T-helper 9 cell (primary cell): ENCODE data around the gene NPNT.
"Not testable (repeated sequence)": the region's sequence is repeated elsewhere in the genome, so short reads cannot be mapped to it uniquely, and the experiment has no call there.

Experiments used
- DNase-seq: peaks from one replicate; pipeline ENCODE4 v3.0.0-alpha.2; 2020
- total RNA-seq, 2 donors: gene quantifications; one replicate each; lab custom pipeline; 2026; lab: John Stamatoyannopoulos, UW

The NPNT gene, protein sequence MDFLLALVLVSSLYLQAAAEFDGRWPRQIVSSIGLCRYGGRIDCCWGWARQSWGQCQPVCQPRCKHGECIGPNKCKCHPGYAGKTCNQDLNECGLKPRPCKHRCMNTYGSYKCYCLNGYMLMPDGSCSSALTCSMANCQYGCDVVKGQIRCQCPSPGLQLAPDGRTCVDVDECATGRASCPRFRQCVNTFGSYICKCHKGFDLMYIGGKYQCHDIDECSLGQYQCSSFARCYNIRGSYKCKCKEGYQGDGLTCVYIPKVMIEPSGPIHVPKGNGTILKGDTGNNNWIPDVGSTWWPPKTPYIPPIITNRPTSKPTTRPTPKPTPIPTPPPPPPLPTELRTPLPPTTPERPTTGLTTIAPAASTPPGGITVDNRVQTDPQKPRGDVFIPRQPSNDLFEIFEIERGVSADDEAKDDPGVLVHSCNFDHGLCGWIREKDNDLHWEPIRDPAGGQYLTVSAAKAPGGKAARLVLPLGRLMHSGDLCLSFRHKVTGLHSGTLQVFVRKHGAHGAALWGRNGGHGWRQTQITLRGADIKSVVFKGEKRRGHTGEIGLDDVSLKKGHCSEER
- 0 to 0.07 reads per million in 2 donors for total RNA-seq

DNA sequence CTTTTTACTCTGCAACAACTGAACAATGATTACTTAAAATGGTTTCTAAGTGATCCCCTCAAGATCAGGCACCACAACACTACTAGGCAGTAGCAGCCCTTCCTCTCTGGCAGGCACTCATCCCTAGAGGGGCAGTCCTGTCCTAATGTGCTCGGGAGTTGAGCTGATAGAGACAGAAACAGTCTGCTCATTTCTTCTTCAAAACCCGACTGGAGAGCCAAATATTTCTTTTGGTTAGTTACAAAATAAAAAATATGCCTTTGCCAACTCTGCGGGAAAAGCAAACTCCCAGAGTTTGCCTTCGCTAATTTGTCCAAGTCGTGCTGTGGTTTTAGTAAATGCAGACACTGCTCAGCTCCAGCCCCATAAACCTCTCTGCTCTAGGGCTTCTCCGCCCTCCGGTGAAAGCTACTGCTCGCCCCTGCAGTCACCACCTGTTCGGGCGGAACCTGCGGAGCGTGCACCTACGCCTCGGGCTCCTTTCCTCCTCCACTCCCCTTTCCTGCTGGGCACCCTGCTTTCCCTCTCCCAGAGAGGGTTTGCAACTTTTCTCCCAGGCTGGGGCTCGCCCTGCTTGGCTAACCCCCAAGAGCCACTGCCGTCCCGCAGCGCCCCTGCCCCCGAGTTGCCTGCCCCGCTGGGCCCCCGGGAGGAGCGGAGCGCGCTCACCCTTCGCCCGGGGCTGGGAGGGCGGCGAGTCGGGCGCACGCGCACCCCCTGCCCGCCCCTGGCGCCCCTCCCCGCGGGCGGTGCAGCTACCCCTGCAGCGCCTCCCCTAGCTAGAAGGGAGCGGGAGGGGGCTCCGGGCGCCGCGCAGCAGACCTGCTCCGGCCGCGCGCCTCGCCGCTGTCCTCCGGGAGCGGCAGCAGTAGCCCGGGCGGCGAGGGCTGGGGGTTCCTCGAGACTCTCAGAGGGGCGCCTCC is at the start of gene NPNT:
TSS of gene NPNT (plus strand) at position 812 of the 923 bp plus-strand sequence. CDS start 182 bp downstream, outside the sequence.
- no peak for DNase-seq

DNA sequence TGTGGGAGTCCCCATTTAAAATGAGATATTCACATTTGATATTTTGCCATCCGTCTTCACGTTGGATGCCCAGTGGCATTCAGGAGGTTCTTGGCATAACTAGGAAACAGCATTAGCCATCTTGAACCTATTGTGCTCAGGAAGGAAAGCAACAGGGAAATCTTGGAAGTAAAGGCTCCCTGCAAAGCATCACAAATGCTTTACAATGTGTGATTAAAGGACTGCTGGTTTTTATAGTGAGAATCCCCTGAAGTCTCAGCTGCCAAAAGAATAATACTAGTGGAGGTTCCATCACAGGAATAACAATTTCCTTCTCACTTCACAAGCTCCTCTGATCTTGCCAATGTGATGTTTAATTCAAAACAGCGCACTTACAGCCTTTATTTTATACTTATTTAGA is 49.7 kb upstream of the NPNT start:
- no peak for DNase-seq

- DNase-seq, result not testable (repeated sequence)
Observed at GRCh38 chr4:105848359-105848758, 46.9 kb upstream of the NPNT start.

GRCh38 chr4:105851196-105851595 is 44.1 kb upstream of the NPNT start:
- no peak for DNase-seq

GRCh38 chr4:105852230-105852629 is 43.0 kb upstream of the NPNT start:
- DNase-seq, result not testable (repeated sequence)

- no peak for DNase-seq
Observed at GRCh38 chr4:105858466-105859040, 36.7 kb upstream of the NPNT start.

DNA sequence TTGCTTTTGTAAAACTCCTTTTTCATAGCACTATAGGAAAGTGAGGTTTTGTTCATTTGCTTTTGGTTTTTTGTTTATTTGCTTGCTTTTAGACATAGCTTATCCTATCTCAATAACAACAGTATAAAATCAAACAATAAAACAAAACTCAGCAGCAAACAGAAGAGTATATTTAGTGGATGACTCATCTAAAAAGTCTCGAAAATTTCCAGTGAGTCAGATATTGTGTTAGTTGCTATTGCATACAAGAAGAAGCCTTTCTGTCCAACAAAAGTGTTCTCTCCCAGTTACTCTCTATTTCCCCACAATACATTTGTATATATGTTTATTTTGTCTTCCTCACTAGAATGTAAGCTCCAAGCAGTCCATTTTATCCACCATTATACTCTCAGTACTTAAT is 36.0 kb upstream of the NPNT start:
- DNase-seq, result no peak

- no peak for DNase-seq
Observed at GRCh38 chr4:105870963-105871362, 24.3 kb upstream of the NPNT start.

DNA sequence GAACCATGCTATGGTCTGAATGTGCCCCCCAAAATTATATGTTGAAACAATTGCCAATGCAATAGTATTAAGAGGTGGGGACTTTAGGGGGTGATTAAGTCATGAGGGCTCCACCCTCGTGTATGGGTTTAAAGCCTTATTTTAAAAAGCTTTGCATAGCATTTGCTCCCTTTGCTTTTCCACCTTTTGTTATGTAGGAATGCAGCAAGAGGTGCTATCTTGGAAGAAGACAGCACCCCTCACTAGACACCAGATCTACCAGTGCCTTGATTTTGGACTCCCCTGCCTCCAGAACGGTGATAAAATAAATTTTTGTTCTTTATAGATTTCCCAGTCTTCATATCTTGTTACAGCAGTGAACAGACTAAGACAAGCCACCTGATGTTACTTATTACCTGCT is 23.3 kb upstream of the NPNT start:
- no peak for DNase-seq

DNA sequence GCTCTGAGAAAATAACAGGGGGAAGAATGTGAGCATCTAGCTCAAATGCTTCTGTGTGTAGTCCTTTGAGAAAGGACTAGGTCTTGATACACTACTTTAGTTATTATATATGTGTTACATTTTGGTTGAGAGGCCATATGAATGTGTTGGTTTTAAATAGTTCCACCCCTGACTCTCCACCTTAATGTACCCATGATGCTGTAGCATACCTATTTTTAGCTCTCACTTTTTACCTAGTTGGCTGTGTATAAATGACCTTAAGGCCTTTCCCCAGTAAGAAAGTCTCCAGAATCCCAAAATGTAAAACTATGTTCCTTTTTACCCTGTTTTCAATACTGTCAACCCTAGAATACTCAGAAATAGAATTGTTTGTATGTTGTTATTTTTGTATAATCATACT is 20.0 kb upstream of the NPNT start:
- no peak for DNase-seq

GRCh38 chr4:105878668-105879067 is 16.6 kb upstream of the NPNT start:
- no peak for DNase-seq

DNA sequence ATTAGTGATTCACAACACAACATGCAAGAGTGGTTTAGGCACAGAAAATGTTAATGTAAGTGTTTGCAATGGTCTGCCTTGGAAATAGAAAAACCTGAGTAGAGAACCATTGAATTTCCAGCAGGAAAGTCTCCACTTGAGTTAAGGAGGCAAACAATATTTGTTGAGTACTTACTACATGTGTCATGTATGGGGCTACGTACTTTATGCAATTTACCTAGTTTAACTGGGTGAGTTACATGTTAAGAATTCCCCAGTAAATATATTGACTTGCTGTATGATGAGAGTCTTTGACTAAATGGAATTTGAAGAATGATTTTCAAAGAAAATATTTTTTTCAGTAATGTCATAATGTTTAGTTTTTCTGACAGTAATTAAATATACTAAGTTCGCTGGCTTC is 7.8 kb upstream of the NPNT start:
- no peak for DNase-seq

- no peak for DNase-seq
Observed at GRCh38 chr4:105895583-105896460, 551 bp downstream of the NPNT start.

DNA sequence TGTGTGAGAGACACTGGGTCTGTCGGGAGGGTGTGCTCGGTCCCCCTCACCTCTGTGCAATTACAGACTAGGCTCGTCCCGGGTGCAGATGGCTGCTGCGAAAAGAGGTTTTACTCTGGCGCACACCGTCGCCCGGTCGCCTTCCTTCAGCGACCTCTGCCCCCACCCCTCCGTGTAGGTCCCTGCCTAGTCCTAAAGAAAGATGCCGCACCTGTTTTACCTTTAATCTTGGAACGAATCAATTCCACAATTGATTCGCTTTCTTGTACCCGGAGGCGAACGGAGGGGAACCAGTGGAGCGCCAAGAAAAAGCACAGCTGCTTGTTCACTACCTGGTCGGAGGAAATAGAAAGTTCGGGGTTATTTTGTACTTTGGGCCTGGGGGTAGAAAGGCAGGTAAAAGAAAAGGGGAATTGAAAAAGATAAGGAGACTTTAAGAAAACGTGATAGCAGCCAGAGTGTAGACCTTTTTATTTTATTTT is 1.2 kb downstream of the NPNT start:
- no peak for DNase-seq

GRCh38 chr4:105896984-105897775 is 1.9 kb downstream of the NPNT start:
- no peak for DNase-seq

DNA sequence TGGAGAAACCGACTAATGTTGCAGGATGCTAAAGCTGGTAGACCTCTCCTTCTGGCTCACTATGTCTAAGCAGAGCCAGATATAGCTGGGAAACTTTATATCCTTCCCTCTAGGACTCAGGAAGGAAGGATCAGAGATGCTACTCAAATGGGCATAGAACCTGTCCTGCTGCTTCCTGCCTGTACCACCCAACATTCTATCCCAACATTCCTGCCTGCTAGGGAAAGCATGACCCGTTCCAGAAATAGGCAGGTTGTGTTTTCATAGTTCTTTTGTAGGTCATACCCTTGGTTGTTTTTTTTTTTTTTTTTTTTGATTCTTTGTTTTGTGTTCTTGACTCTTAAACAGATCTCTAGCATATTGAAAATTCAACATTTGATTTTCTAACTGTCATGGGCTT is 5.3 kb downstream of the NPNT start:
- no peak for DNase-seq

DNA sequence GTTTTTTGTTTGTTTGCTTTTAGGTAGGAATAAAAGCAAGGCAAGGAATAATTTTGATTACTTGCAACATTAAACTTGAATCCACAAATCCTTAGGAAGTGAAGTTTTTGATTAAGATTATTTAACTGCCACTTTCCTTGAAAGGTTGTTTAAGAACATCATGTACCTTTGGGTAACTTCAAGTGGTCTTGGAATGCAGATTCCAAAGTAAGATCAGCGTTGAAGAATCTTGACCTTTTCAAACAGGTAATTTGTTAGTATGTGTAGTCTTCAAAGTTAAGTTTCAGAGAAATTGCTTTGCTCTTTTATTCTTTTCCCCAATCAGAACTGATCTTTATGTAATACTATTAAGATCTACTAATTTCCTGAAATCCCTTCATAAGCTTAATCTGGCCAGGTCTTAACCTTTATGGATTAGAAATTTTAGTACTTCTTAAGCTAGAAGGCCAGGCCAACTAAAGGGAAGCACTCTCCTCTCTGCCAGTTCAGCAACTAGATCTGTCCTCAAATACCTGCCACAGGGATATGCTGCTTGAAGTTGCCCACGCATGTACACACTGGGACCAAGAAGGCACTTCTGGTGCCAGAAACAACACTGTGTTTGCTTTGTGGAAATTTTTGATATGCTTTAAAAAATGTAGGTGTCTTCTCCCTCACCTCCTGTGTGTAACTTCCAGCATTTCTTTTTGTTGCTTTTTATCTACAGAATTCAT is 7.4 kb downstream of the NPNT start:
- no peak for DNase-seq

GRCh38 chr4:105909787-105910281 is 14.6 kb downstream of the NPNT start:
- DNase-seq, result no peak

DNA sequence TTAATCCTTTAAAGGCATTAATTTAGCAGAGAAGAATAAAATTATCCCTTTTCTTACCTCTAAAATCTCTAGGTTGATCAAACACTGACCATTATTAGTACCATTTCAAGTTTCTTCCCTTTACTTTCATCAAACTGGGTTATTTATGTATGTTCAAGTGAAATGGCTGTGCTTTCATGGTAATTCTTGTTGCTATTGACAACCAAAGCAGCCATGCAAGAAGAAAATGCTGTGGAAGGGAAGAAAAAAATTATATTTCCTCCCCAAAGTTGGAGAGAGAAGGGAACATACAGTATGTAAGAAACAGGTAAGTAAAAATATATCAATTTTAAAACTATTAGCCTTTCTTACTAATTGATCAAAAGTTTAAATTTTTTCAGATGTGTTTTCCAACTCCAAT is 16.2 kb downstream of the NPNT start:
- DNase-seq, result no peak

- DNase-seq, result no peak
Observed at GRCh38 chr4:105912633-105913032, 17.4 kb downstream of the NPNT start.
